Karpas-422 (cell line): ENCODE data around the gene ATF4. TPM values are rescaled to one million over a fixed set of nuclear protein-coding genes. Genes with fewer than 3 reads are reported as not detected.
"Not testable (repeated sequence)": the region's sequence is repeated elsewhere in the genome, so short reads cannot be mapped to it uniquely, and the experiment has no call there.

Source experiments
- DNase-seq: peaks from one replicate; pipeline ENCODE4 v3.0.0-alpha.2; 2015
- H2AFZ ChIP-seq: fragments of 200-600 bp; sonication (generic); 2 replicates; pipeline ENCODE4 v1.6.1; 2014; ENCODE audit warnings: antibody characterized with exemption, low read length, mixed read lengths
- H3K27ac ChIP-seq: fragments of 200-600 bp; sonication (generic); 2 replicates; pipeline ENCODE4 v1.5.1; 2014; ENCODE audit warnings: mild to moderate bottlenecking, low read length, moderate library complexity
- H3K27me3 ChIP-seq: fragments of 200-600 bp; sonication (generic); 2 replicates; pipeline ENCODE4 v1.6.1; 2014; ENCODE audit warnings: low read length, mixed read lengths
- H3K36me3 ChIP-seq: fragments of 200-600 bp; sonication (generic); 2 replicates; pipeline ENCODE4 v1.6.1; 2014; ENCODE audit warnings: low read length, mixed read lengths; ENCODE audit not compliant: insufficient read depth
- H3K4me1 ChIP-seq: fragments of 200-600 bp; sonication (generic); 2 replicates; pipeline ENCODE4 v1.6.1; 2014; ENCODE audit warnings: mild to moderate bottlenecking, low read length, mixed read lengths
- H3K4me2 ChIP-seq: fragments of 200-600 bp; sonication (generic); 2 replicates; pipeline ENCODE4 v1.6.1; 2014; ENCODE audit warnings: low read length, low read depth, mild to moderate bottlenecking; ENCODE audit not compliant: poor library complexity, severe bottlenecking
- H3K4me3 ChIP-seq: fragments of 200-600 bp; sonication (generic); 2 replicates; pipeline ENCODE4 v1.5.1; 2014; ENCODE audit warnings: mild to moderate bottlenecking, antibody characterized with exemption, low read length, mixed read lengths
- H3K79me2 ChIP-seq: fragments of 200-600 bp; sonication (generic); 2 replicates; pipeline ENCODE4 v1.6.1; 2014; ENCODE audit warnings: mild to moderate bottlenecking, low read length, mixed read lengths
- H3K9ac ChIP-seq: fragments of 200-600 bp; sonication (generic); 2 replicates; pipeline ENCODE4 v1.6.0; 2014; ENCODE audit warnings: low read length
- H3K9me2 ChIP-seq: fragments of 200-600 bp; sonication (generic), shearing (Covaris generic); replicated peaks from 2 replicates; pipeline ENCODE4 v1.6.0; 2014; ENCODE audit warnings: mild to moderate bottlenecking, low read length, moderate library complexity; ENCODE audit not compliant: insufficient read depth
- H3K9me3 ChIP-seq: fragments of 300-700, 200-600 bp; sonication (generic); 2 replicates; pipeline ENCODE4 v1.6.1; 2014; ENCODE audit warnings: low read length, mixed read lengths
- H4K20me1 ChIP-seq: fragments of 200-600 bp; sonication (generic); 2 replicates; pipeline ENCODE4 v1.6.1; 2014; ENCODE audit warnings: mild to moderate bottlenecking, antibody characterized with exemption, low read length, low read depth; ENCODE audit not compliant: insufficient read depth
- total RNA-seq: library from RNA; depleted of rRNA; stranded (reverse); fragments of >200 nt; shearing (Covaris generic); gene quantifications from 2 replicates; pipeline ENCODE4 v1.2.3, GENCODE V29; 2014; ENCODE audit warnings: low replicate concordance

The ATF4 gene
- total RNA-seq, 1 experiment from 2014 or later: 543 TPM

- H3K4me2 ChIP-seq: peak overlapping the region; percentile 86
- H3K27ac ChIP-seq: no peak overlapping the region; the same call in 1 of the 2 replicates
- no peaks in the 10 kb centered on the region for H3K9me2 ChIP-seq
- peak overlapping the region; percentile 82 for H3K4me3 ChIP-seq
- H3K36me3 ChIP-seq: peaks cover 30% of the 10 kb centered on the region
- peak overlapping the region; percentile 87 for H2AFZ ChIP-seq
- peaks cover 22% of the 10 kb centered on the region for H3K4me1 ChIP-seq
- H4K20me1 ChIP-seq: peaks cover 14% of the 10 kb centered on the region; the same call in 1 of the 2 replicates
- peaks cover 43% of the 10 kb centered on the region for H3K79me2 ChIP-seq
- peak overlapping the region; percentile 81 for H3K9ac ChIP-seq
- DNase-seq: no peak
- H3K27me3 ChIP-seq: no peaks in the 10 kb centered on the region
- H3K9me3 ChIP-seq: no peaks in the 10 kb centered on the region
Observed at GRCh38 chr22:39501644-39502108, 18.7 kb upstream of the ATF4 start.

DNA sequence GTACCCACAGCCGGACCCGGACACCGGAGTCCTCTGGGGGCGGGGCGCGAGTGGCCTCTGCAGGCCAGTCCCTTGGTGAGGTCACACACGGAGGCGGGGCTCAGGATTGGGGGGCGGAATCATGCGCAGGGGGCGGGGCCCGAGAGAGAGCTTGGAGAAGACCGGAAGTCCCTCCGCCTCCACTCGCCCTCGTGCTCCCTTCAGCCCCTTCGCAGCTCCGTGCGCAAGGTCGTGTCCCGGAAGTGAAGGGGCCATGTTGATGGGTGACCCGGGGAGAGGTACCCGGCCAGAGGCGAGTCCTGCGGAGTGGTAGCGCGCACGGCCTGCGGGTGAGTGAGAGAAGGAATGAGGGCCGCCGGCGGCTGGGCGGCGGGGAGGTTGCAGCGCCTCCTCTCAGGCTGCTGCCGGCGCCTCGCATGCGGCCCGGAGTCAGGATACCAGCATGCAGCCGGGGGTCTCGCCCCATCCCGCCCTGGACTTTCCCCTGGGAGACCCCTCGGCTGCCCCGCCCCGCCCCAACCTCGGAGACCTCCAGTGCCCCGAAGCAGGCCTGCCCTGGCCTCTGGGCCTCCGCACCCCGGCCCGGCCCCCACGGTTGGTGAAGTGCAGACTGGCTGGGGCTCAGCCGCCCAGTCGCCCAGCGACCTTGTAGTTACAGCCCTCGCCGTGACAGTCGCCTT, 18.1 kb upstream of the ATF4 start, which contains the start of gene MIEF1:
Gene MIEF1 (plus strand): TSS at position 182 of the 680 bp plus-strand sequence. CDS start 9,005 bp downstream, outside the sequence.
- H3K4me2 ChIP-seq: peak within 1 kb of the TSS; percentile 86
- H3K4me3 ChIP-seq: peak within 1 kb of the TSS; percentile 82
- H4K20me1 ChIP-seq: peaks cover 14% of the 10 kb centered on the region; the same call in 1 of the 2 replicates
- no peaks in the 10 kb centered on the region for H3K9me3 ChIP-seq
- H3K27me3 ChIP-seq: no peaks in the 10 kb centered on the region
- peaks cover 33% of the 10 kb centered on the region for H3K36me3 ChIP-seq
- H2AFZ ChIP-seq: peak within 1 kb of the TSS; percentile 87
- peaks cover 47% of the 10 kb centered on the region for H3K79me2 ChIP-seq
- peak within 1 kb of the TSS; percentile 48 for H3K27ac ChIP-seq
- peak within 1 kb of the TSS; percentile 81 for H3K9ac ChIP-seq
- peak; percentile 98 for DNase-seq
- no peaks in the 10 kb centered on the region for H3K9me2 ChIP-seq
- H3K4me1 ChIP-seq: peaks cover 22% of the 10 kb centered on the region

- peaks cover 36% of the 10 kb centered on the region for H3K36me3 ChIP-seq
- peak overlapping the region; percentile 81 for H3K9ac ChIP-seq
- peak overlapping the region; percentile 86 for H3K4me2 ChIP-seq
- H3K4me3 ChIP-seq: peak overlapping the region; percentile 82
- peak overlapping the region; percentile 48 for H3K27ac ChIP-seq
- peak; percentile 56 for DNase-seq
- H3K79me2 ChIP-seq: peaks cover 50% of the 10 kb centered on the region
- no peaks in the 10 kb centered on the region for H3K9me2 ChIP-seq
- no peaks in the 10 kb centered on the region for H3K9me3 ChIP-seq
- H4K20me1 ChIP-seq: peaks cover 17% of the 10 kb centered on the region
- no peaks in the 10 kb centered on the region for H3K27me3 ChIP-seq
- no peak overlapping the region for H2AFZ ChIP-seq
- H3K4me1 ChIP-seq: peaks cover 22% of the 10 kb centered on the region
Observed at GRCh38 chr22:39502789-39503409, 17.5 kb upstream of the ATF4 start.

- H3K36me3 ChIP-seq: peaks cover 43% of the 10 kb centered on the region
- H3K9ac ChIP-seq: peak overlapping the region; percentile 81
- H3K9me2 ChIP-seq: no peaks in the 10 kb centered on the region
- no peaks in the 10 kb centered on the region for H3K9me3 ChIP-seq
- peak overlapping the region; percentile 48 for H3K27ac ChIP-seq
- H3K4me2 ChIP-seq: peak overlapping the region; percentile 86
- peaks cover 22% of the 10 kb centered on the region for H3K4me1 ChIP-seq
- H3K4me3 ChIP-seq: peak overlapping the region; percentile 82
- peaks cover 24% of the 10 kb centered on the region for H4K20me1 ChIP-seq
- peak; percentile 55 for DNase-seq
- no peak overlapping the region for H2AFZ ChIP-seq
- no peaks in the 10 kb centered on the region for H3K27me3 ChIP-seq
- peaks cover 57% of the 10 kb centered on the region for H3K79me2 ChIP-seq
Observed at GRCh38 chr22:39503630-39504029, 16.7 kb upstream of the ATF4 start.

DNA sequence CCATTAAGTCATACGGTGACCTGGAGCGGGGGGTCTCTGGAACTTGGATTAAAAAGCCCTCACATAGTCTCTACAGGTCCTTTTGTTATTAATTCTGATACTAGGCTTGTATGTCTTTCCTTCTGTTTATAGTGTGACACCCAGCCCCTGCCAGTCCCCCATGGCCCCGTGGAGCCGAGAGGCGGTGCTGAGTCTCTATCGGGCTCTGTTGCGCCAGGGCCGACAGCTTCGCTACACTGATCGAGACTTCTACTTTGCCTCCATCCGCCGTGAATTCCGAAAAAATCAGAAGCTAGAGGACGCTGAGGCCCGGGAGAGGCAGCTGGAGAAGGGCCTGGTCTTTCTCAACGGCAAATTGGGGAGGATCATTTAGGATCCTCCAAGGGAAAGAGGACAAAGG, 16.3 kb upstream of the ATF4 start:
- Histone ChIP-seq H3K27ac (peak overlapping the region; percentile 48; the same call in 1 of the 2 replicates), H3K4me1 (peaks cover 22% of the 10 kb centered on the region), H3K27me3 (no peaks in the 10 kb centered on the region), H4K20me1 (peaks cover 27% of the 10 kb centered on the region), H3K9ac (peak overlapping the region; percentile 81), H3K4me3 (peak overlapping the region; percentile 82), H2AFZ (no peak overlapping the region), H3K36me3 (peaks cover 45% of the 10 kb centered on the region), H3K9me3 (no peaks in the 10 kb centered on the region), H3K9me2 (no peaks in the 10 kb centered on the region), H3K4me2 (peak overlapping the region; percentile 86), H3K79me2 (peaks cover 61% of the 10 kb centered on the region)
- DNase-seq: no peak

GRCh38 chr22:39507021-39507420, 13.3 kb upstream of the ATF4 start:
- not testable (repeated sequence) for DNase-seq, H3K9ac ChIP-seq, H3K4me3 ChIP-seq, H3K27me3 ChIP-seq, H3K9me2 ChIP-seq, H3K9me3 ChIP-seq, H3K4me2 ChIP-seq, H3K27ac ChIP-seq, H2AFZ ChIP-seq
- Histone ChIP-seq H3K4me1 (peaks cover 14% of the 10 kb centered on the region), H4K20me1 (peaks cover 46% of the 10 kb centered on the region), H3K79me2 (peaks cover 85% of the 10 kb centered on the region), H3K36me3 (peaks cover 67% of the 10 kb centered on the region)

DNA sequence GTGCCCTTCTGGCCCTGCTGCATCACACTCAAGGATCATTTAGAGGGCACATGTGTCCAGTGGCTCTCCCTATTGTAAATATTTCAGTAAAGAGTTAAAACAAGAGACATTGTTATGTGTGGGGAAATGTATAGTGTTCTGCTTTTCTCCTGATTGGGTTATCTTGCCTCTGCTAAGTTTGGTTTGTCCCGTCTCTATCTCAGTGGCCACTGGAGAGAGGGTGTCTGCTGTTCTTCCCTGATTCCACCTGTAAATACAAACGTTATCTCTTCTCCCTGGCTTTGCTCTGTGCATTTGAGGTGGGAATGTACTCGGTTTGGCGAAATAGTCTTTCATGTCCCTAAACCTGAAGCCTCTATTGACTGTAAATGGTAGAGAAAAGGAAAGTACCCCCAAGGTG, 12.0 kb upstream of the ATF4 start:
- DNase-seq: no peak
- H4K20me1 ChIP-seq: peaks cover 41% of the 10 kb centered on the region
- H3K79me2 ChIP-seq: peaks cover 74% of the 10 kb centered on the region
- no peak overlapping the region; the same call in 1 of the 2 replicates for H3K9ac ChIP-seq
- H2AFZ ChIP-seq: no peak overlapping the region
- no peak overlapping the region for H3K4me2 ChIP-seq
- H3K36me3 ChIP-seq: peaks cover 72% of the 10 kb centered on the region
- no peaks in the 10 kb centered on the region for H3K9me2 ChIP-seq
- H3K4me1 ChIP-seq: peaks cover 12% of the 10 kb centered on the region
- H3K4me3 ChIP-seq: no peak overlapping the region
- no peak overlapping the region for H3K27ac ChIP-seq
- H3K27me3 ChIP-seq: no peaks in the 10 kb centered on the region
- no peaks in the 10 kb centered on the region for H3K9me3 ChIP-seq

- Histone ChIP-seq H3K79me2 (peaks cover 74% of the 10 kb centered on the region), H4K20me1 (peaks cover 51% of the 10 kb centered on the region), H3K9me2 (no peaks in the 10 kb centered on the region), H3K27ac (no peak overlapping the region), H3K9me3 (no peaks in the 10 kb centered on the region), H3K4me1 (peaks cover 24% of the 10 kb centered on the region), H3K9ac (no peak overlapping the region), H3K4me3 (no peak overlapping the region), H3K27me3 (no peaks in the 10 kb centered on the region), H3K36me3 (peaks cover 74% of the 10 kb centered on the region), H2AFZ (no peak overlapping the region), H3K4me2 (no peak overlapping the region)
- no peak for DNase-seq
Observed at GRCh38 chr22:39510529-39511149, 9.7 kb upstream of the ATF4 start.
